GM12801 (cell line): ENCODE results near the gene INO80E.

Experiments used
- CTCF ChIP-seq: IDR thresholded peaks from one replicate; pipeline ENCODE4 v1.5.1; 2011; ENCODE audit warnings: control low read depth; ENCODE audit not compliant: insufficient read length; ENCODE audit errors: extremely low read depth

Gene INO80E

GRCh38 chr16:30046588-30046987 is 50.5 kb downstream of the INO80E start:
- TF ChIP-seq CTCF = no peak

DNA sequence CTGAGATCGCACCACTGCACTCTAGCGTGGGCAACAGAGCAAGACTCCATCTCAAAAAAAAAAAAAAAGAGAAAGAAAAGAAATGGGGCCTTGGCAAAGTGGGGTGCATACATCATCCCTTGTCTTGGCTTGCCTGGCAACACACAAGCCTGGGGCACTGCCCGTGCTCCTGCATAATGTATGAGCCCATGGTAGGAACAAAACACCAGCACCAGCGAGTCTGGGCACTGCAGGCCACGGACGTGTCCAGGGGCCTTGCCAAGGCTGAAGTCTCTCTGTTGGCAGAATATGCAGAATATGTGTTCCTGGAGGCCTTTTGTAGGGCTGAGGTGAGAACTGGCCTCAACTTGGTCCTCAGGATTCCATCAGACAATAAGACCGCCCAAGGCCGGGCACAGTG is 53.8 kb downstream of the INO80E start:
- no peak for TF ChIP-seq CTCF

DNA sequence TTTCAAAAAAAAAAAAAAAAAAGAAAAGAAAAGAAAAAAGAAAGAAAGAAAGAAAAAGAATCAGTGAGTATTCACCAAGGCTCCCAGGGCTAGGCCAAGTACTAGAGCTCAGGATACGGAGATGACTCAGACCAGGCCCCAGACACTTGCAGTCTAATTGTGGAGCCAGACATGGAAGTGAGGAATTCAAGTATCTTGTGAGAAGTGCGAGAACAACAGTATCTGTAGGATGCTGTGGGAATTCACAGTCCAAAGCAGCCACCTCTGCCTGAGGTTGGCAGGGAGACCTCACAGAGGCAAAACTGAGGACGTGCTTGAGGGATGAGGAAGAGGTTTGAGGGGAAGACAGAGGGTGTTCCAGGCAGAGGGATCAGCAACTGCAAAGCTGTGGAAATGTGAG is 55.5 kb downstream of the INO80E start:
- TF ChIP-seq CTCF = no peak

- no peak for TF ChIP-seq CTCF
These were observed 56.8 kb downstream of the INO80E start for GRCh38 chr16:30052671-30053372.

GRCh38 chr16:30053376-30054015 is 57.5 kb downstream of the INO80E start:
- no peak for TF ChIP-seq CTCF

DNA sequence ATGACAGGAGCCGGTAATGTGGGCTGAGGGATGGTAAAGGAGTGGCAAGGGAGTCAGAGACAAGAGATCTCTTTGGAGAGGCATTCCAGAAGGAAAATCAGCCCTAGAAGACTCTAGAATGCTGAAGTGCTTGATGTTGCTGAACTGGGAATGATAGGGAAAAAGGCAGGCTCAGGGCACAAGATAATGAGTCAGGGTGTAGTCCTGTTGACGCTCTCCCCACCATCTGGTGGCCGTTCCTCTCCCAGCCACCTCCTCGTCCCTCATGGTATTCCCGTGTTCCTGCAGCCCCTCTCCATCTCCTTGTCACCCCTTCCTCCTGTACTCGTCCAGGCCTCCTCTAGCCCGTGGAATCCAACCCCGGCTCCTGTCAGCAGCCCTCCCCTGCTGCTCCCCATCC is 58.4 kb downstream of the INO80E start:
- TF ChIP-seq CTCF = no peak

GRCh38 chr16:30054959-30055553 is 59.0 kb downstream of the INO80E start:
- no peak for TF ChIP-seq CTCF
